Stimulated activated naive CD4-positive, alpha-beta T cell (primary cell): ENCODE measurements around the gene COL4A2.
"Not testable (repeated sequence)": the region's sequence is repeated elsewhere in the genome, so short reads cannot be mapped to it uniquely, and the experiment has no call there.

ENCODE experiments used
- DNase-seq, 6 experiments: peaks; one replicate each; lab custom pipeline; 2025; lab: John Stamatoyannopoulos, UW

The COL4A2 gene

DNA sequence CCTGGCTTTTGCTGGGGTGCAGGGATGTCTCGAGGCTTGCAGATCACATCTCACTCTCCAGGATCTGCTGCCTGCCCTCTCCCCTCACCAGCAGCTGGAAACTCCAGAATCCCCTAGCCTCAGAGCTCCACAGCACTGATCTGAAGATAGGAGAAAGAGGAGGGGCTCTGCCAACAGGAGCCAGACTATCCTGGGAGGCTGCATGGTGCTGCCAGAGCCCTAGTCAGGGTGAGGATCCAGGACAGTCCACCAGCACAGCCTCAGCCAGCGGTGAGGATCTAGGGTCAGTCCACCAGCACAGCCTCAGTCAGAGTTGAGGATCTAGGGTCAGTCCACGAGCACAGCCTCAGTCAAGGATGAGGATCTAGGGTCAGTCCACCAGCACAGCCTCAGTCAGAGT lies 189.2 kb downstream of the COL4A2 start:
- no peak for DNase-seq

DNA sequence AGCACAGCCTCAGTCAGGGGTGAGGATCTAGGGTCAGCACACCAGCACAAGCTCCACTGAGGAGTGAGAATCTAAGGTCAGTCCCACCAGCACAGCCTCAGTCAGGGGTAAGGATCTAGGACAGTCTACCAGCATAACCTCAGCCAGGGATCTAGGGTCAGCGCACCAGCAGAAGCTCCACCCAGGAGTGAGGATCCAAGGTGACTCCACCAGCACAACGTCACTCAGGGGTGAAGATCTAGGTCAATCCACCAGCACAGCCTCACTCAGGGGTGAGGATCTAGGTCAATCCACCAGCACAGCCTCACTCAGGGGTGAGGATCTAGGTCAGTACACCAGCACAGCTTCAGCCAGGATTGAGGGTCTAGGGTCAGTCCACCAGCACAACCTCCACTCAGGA lies 189.9 kb downstream of the COL4A2 start:
- no peak for DNase-seq

DNA sequence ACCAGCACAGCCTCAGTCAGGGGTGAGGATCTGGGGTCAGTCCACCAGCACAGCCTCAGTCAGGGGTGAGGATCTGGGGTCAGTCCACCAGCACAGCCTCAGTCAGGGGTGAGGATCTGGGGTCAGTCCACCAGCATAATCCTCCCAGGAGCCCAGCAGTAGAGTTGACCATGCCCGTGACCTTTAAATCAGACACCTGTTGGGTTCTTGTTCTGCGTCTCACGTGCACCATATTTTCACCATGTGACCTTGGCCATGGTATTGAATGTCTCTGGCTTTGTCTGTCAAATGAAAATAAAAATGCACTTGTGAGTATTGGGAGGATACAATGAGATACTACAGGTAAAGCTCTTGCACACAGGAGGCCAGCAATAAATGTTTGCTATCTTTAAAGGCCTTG lies 190.8 kb downstream of the COL4A2 start:
- DNase-seq: not testable (repeated sequence)

DNA sequence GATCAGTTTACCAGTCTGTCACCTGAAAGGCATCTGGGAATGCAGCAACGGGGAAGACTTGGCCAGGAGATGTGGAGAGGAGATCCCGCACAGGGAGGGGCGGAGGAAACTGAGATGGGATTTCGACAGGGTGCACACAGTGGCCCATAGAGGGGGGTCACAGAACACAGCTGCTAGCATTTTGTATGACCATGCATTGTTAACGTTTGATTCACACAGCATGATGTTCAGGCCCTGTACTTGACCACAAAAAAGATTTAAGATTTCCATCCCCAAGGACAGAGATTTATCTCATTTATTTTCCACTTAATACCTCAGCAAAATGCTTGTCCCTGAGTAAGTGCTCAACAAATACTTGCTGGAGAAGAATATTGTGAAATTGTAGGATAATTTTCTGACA lies 191.2 kb downstream of the COL4A2 start:
- DNase-seq: no peak

DNA sequence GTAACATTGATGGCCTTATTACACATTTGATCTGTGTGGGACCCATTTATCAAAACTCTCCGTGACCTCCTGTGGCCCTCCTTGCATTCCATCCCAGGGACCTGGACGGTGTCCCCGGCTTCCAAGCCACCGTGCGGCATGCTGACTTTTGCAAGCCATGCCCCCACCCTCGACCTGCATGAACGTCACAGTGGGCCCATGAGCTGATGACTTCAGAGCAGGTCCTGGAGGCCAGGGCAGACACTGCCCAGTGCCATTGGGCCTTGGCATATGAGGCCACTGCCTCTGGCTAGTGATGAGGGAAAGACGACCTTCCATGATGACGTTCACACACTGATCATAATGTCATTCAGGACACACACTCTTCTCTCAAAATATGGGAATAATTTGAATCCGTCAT lies 191.7 kb downstream of the COL4A2 start:
- DNase-seq: no peak

DNA sequence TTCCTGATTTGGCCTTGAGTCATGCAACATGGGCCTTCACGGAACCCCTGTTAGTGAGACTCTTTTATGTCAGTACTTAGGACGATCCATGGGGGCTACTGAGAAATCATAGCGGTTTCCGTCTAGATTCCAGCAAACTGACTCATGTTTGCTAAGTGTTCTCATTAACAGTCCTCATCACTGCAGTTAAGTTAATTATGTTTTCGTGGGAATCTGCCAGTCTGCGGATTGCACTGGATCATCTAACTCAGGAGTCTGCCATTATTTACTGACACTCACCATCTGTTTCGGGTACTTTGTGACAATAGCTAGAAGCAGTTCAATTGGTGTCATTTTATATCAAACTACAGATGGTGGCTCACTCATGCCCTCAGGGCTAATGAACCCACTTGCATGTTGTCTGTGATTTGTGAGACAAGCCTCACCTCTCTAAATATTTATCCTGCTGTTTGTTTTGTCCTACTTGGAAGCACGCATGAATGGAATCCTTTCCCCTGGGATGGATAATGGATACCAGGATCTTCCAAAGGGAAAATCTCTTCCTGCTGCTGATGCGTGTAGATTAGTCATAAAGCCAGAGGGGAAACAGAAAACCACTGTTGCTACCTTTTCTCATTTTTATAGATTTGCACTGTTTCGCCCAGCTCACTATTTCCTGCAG lies 192.7 kb downstream of the COL4A2 start:
- DNase-seq: no peak

DNA sequence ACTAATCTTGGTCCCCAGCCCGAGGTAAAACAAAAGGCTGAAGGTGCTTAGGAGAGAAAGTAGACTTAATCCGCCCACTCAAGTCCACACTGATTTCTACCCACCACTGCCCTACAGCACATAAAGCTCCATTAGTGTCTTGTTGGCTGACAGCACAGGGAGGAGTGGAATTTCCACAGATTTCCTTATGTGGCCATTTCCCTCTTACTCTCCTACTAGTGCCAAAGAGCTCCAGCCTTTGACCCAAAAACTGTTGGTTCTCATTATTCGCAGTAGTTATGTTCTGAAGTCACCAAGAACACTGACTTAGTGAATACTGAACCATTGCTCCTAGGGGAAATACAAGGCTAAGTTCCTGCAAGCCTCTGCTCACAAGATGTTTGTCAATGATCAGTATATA lies 193.3 kb downstream of the COL4A2 start:
- DNase-seq: no peak

DNA sequence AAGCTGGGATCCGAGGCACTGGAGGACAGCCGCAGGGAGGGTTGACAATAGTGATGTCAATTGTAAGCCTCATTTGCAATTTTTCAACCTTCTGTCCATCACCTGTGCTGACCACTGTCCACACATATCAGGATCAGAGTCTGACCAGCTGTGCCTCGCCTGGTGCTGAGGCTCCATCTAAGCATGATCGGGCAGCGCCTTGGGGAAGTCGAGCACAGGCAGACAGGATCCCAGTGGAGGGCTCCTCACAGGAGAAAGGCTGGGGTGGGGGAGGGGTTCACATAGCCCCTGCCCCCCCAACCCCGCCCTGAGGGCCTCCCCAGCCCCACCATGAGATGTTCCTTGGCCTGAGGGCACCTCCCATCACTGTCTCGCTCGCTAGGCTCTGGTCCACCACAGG lies 194.1 kb downstream of the COL4A2 start:
- no peak for DNase-seq

DNA sequence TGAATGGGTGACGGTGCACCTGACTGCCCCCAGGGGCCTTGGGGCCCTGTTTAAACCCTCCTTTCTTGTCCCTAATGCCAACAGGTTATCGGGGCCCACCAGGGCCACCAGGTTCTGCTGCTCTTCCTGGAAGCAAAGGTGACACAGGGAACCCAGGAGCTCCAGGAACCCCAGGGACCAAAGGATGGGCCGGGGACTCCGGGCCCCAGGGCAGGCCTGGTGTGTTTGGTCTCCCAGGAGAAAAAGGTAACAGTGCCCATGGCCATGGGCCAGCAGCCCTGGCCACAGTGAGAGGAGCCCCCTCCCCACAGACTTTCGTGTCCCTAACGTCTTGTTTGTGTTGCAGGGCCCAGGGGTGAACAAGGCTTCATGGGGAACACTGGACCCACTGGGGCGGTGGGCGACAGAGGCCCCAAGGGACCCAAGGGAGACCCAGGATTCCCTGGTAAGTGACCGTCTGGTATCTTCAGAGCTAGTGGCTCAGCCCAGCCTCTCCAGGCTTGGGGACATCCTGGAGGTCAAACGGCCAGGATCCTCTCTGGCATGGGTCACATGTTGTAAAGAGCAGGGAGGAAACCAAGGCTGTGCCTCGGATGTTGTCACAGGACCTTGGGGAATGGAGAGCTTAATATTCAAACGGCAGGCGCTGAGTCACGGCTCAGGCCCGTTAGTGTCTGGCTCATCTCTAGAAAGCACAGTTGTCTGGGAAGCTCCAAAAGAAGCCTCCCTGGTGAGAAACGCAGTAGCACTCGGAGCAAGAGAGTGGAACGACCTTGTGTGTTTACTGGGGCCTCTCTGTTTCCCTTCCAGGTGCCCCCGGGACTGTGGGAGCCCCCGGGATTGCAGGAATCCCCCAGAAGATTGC lies 196.2 kb downstream of the COL4A2 start:
- no peak for DNase-seq

DNA sequence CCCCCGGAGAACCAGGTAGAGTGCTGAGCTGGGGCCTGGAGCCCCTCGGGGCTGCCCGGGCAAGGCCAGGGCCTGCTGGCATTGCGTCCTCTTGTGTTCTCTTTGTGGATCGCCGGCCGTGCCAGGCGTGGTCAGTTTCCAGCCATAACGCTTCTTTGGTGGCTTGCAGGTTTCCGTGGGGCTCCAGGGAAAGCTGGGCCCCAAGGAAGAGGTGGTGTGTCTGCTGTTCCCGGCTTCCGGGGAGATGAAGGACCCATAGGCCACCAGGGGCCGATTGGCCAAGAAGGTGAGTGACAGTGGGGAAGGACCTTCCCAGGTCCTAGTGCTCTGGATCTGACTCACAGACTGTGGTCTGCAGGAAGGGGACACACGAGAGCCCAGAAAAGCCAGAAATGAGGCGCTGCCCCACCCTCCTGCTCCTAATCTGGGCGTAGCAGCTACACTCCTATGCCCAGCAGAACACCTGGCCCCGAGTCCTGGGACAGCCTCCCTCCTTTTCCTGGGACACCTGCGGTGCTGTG lies 197.0 kb downstream of the COL4A2 start:
- no peak for DNase-seq

DNA sequence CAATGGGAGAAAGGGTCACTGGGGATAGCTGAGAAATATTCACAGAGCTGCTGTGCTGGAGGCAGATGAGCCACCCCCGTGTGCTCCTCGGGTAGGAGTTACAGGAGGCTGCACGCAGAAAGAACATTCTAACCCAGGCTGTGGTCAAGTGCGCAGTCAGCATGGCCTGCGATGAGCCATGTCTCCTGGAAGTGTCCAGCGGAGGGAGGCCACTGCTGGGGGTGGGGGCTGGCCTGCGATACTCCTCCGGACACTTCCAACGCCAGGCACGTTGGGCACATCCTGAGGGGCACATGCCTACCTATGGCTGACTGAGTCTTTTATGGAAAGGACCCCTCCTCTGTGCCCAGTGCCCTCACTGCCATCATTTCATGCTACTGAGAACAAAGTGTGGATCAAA lies 198.5 kb downstream of the COL4A2 start:
- no peak for DNase-seq

DNA sequence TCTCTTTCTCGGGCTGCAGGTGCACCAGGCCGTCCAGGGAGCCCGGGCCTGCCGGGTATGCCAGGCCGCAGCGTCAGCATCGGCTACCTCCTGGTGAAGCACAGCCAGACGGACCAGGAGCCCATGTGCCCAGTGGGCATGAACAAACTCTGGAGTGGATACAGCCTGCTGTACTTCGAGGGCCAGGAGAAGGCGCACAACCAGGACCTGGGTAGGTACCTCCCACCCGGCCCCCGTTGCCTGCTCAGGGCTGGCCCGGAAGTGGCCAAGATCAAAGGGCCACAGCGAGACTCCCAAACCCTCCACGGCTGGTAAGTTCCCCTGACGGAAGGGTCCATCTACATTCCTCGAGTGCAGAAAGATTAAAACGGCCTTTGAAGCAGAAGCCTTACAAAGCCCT lies 199.3 kb downstream of the COL4A2 start:
- no peak for DNase-seq

DNA sequence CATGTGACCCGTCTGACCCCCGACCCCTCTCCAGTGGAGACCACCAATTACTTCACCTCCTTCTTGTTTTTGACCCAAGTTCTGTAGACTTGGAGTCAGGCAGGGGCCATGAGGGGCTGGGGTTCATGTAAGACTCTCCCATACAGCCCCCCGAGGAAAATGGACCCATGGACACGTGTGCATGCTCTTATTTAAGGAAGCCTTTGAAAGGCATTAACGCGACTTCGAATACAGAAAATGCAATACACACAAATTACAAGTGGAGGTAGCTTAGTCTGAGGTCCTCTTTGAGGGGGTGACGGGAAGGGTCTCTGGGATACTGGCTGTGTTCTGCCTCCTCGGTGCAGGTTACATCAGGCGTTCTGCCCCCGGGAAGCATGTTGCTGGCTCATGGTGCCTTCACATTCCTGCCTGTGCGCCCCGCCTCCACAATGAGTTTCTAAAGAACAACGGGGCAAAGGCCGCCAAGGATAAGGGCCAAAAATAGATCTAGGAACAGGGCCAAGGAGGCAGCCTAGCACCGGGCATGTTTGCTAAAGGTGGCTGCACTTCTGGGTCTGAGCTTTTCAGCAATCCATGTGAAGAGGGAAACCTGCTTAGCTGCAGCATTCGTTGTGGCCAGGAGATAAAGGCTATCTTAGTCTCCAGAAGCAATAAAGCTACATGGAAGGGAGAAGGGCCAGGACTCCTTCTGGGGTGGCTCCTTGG lies 199.9 kb downstream of the COL4A2 start:
- DNase-seq: no peak

DNA sequence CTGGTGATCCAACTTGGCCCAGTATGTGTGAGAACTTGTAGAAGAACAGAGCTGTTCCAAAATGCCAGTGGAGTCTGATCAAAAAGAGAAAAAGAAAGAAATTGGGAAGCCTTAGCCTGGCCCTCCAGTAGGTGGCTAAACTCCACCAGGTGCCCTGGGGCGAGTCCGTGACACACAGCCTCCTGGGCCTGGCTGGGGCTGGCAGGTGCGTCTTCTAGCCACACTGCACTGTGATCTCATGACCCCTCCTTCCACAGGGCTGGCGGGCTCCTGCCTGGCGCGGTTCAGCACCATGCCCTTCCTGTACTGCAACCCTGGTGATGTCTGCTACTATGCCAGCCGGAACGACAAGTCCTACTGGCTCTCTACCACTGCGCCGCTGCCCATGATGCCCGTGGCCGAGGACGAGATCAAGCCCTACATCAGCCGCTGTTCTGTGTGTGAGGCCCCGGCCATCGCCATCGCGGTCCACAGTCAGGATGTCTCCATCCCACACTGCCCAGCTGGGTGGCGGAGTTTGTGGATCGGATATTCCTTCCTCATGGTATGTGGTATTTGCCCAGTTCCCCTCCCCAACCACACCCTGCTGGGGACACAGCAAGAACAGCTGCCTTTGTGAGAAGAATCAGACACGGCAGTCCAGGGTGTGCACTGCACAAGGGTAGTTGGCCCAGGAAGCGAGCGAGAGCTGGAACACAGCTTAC lies 200.7 kb downstream of the COL4A2 start:
- DNase-seq: no peak

DNA sequence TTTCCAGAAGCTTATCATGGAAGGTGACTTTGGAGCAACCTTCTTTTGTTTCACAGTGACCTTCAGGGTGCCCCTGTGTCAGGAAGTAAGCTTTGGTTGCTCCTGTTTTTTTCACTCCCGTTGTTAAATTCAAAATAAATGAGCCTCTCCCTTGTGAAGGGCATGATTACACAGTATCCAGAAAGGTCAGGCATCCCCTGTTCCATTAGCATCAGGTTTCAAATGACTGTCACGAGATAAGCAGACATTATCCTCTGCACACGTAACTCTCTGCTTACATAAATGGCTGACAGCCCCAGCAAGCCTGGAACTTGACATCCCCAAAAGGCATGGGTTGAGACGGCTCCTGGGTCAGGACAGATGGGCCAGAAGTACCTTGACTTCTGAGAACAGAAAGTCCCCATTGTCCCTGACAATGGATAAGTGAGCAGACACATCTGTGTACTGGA lies 202.4 kb downstream of the COL4A2 start:
- no peak for DNase-seq

DNA sequence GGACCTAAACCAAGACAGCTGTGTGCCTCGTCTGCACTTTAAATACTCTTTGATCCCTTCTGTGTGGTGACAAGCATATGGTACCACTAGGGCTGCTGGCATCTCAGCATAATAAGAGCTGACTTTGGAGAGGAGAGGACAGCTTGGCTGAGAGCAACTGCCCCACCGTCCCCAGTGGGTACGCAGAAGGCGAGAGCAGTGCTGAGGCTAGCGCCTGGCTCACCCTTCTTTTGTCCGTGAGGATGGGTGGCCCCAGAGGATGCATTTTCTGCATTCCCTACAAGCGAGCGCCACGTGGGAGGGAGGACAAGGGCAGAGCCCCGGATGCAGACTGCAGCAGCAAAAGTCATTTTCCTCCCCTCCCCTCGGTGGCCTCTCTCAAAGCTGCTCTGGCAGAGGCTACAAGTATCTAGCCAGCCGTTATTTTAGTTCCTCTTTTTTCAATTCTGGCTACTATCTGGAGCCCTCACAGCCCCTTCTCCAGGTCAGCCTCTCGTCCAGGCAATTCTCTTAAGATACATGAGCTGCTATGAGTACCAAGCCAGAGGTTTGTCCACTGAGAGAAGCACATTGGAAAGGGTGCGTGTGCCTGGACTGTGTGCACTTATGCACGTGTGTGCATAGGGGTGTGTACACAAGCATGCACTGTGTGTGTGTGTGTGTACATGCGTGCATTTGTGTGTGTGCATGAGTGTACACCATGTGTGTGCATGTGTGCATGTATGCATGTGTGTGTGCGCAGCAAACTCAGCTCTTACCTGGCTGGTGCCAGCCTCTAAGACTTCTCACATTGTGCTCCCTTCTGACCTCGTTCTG lies 203.1 kb downstream of the COL4A2 start:
- no peak for DNase-seq

DNA sequence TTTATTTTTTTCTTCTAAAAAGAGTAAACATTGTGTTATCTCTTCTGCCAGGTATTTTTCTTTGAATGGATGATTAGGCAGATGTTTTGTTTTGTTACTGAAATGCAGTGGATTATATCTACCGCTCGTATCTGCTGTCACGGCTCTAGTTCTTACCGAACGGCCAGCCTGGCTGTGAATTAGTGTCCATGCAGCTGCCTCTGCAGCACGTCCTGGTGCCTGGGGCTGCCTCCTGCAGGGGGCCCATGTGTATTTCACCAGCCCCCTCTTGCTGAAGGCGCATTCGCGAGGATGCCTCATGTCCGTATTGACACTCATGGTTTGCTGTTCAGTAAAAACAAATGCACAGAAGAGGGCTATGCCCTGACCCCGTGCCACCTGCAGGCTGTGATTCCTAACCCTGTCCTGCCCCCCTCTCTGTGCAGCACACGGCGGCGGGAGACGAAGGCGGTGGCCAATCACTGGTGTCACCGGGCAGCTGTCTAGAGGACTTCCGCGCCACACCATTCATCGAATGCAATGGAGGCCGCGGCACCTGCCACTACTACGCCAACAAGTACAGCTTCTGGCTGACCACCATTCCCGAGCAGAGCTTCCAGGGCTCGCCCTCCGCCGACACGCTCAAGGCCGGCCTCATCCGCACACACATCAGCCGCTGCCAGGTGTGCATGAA lies 204.6 kb downstream of the COL4A2 start:
- DNase-seq: no peak

DNA sequence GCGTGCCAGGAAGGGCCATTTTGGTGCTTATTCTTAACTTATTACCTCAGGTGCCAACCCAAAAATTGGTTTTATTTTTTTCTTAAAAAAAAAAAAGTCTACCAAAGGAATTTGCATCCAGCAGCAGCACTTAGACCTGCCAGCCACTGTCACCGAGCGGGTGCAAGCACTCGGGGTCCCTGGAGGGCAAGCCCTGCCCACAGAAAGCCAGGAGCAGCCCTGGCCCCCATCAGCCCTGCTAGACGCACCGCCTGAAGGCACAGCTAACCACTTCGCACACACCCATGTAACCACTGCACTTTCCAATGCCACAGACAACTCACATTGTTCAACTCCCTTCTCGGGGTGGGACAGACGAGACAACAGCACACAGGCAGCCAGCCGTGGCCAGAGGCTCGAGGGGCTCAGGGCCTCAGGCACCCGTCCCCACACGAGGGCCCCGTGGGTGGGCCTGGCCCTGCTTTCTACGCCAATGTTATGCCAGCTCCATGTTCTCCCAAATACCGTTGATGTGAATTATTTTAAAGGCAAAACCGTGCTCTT lies 205.2 kb downstream of the COL4A2 start:
- no peak for DNase-seq

DNA sequence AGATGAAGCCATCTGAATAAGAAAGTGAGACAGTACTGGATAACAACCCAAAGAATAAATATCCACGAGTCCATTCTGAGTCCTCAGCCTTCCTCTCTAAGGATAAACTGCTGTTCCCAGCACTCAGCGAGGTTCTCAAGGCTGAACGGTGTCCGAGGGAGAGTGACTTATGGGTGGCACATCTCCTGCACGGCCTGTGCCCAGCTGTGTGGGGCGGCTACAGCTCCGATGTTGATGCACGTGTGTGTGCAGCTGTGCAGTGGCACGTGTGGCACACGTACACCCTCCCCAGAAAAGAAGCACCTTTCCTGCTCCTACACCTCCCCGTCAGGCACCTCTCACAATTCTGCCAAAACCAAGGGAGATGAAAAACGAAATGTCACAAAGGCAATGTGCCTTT lies 209.4 kb downstream of the COL4A2 start:
- DNase-seq: no peak

DNA sequence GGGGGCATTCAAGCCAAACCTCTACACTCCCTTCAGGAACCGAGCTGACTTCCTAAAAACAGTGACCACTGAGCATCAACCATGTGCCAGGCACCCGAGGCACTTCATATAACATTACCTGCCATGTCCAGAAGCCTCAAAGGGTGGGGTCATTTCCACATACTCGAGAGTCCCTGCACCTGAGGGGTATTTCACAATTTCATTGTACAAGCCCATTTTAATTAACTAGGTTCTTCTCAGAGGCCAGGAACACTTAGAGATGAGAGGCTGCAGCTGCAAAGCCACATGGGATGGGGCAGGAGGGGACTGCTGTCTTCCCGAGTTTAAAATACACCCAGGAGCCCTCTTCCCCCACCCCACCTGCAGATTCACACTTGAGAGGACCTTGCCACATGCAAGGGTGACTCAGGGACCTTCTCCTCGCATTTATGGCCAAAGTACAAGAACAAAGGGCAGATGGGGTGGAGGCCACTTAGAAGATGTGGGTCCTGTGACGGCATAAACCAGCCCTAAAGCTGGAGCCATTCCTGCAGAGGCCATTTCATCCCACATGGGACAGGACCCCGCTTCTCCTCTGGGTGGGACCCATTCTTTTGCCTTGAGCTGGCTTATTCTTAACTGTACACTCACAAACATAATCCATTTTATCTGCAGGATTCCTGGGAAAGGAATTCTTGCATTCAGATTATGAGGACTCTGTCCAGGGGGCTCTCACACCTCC lies 210.6 kb downstream of the COL4A2 start:
- no peak for DNase-seq
